ENCODE data around the gene RASAL1.

RASAL1 gene

GRCh38 chr12:113135178-113136127 is at the start of gene RASAL1:
Gene RASAL1 (minus strand): TSS chr12:113135761. CDS start chr12:113135462, 299 bp downstream.
- DNase-seq (ENCODE audit: low read depth in 2 of 2) = peak; percentile 39 to 75

- DNase-seq (ENCODE audit: low read depth in 2 of 2) = peak; percentile 60 to 75
These were observed 49.3 kb upstream of the RASAL1 start for GRCh38 chr12:113184900-113185179.

- DNase-seq (ENCODE audit: low read depth in 2 of 2) = no peak
These were observed 48.7 kb upstream of the RASAL1 start for GRCh38 chr12:113184098-113184899.

- DNase-seq (ENCODE audit: low read depth in 2 of 2) = no peak
These were observed 47.5 kb upstream of the RASAL1 start for GRCh38 chr12:113183030-113183589.

GRCh38 chr12:113181975-113182374 is 46.4 kb upstream of the RASAL1 start:
- no peak for DNase-seq (ENCODE audit: low read depth in 2 of 2)

- no peak for DNase-seq (ENCODE audit: low read depth in 2 of 2)
These were observed 44.8 kb upstream of the RASAL1 start for GRCh38 chr12:113180333-113180732.

GRCh38 chr12:113179023-113179422 is 43.5 kb upstream of the RASAL1 start:
- DNase-seq (ENCODE audit: low read depth in 2 of 2) = no peak

GRCh38 chr12:113174461-113175384 is 39.2 kb upstream of the RASAL1 start:
- DNase-seq (ENCODE audit: low read depth in 2 of 2) = peak; percentile 34 to 70

- no peak for DNase-seq (ENCODE audit: low read depth in 2 of 2)
These were observed 37.6 kb upstream of the RASAL1 start for GRCh38 chr12:113173081-113173698.

- DNase-seq (ENCODE audit: low read depth in 2 of 2) = no peak
These were observed 36.6 kb upstream of the RASAL1 start for GRCh38 chr12:113172185-113172584.

GRCh38 chr12:113171543-113171942 is 36.0 kb upstream of the RASAL1 start:
- DNase-seq (ENCODE audit: low read depth in 2 of 2) = no peak

- DNase-seq (ENCODE audit: low read depth in 2 of 2) = no peak
These were observed 35.4 kb upstream of the RASAL1 start for GRCh38 chr12:113170926-113171325.

GRCh38 chr12:113170457-113170856 is 34.9 kb upstream of the RASAL1 start:
- no peak for DNase-seq (ENCODE audit: low read depth in 2 of 2)

- no peak for DNase-seq (ENCODE audit: low read depth in 2 of 2)
These were observed 34.1 kb upstream of the RASAL1 start for GRCh38 chr12:113169697-113170096.

- no peak for DNase-seq (ENCODE audit: low read depth in 2 of 2)
These were observed 32.3 kb upstream of the RASAL1 start for GRCh38 chr12:113167868-113168267.

- no peak for DNase-seq (ENCODE audit: low read depth in 2 of 2)
These were observed 30.2 kb upstream of the RASAL1 start for GRCh38 chr12:113165521-113166450.

GRCh38 chr12:113164014-113164413 is 28.5 kb upstream of the RASAL1 start:
- no peak for DNase-seq (ENCODE audit: low read depth in 2 of 2)

- no peak for DNase-seq (ENCODE audit: low read depth in 2 of 2)
These were observed 27.4 kb upstream of the RASAL1 start for GRCh38 chr12:113163030-113163360.

GRCh38 chr12:113162102-113163029 is 26.8 kb upstream of the RASAL1 start:
- no peak for DNase-seq (ENCODE audit: low read depth in 2 of 2)

Data from stimulated activated CD4-positive, alpha-beta T cell treated with anti-CD3 and anti-CD28 coated beads, Interleukin-1b, Interleukin-23, amount 100 ng/mL, for 1 hour (primary cell).